K562 (cell line): ENCODE results near the gene CHL1. TPM values are rescaled to one million over a fixed set of nuclear protein-coding genes. Genes with fewer than 3 reads are reported as not detected.

Source experiments
- ATAC-seq: fragments of 200-7000 bp; cut with Tn5 transposase; 3 replicates; pipeline ENCODE4 v1.9.1; 2020; ENCODE audit warnings: moderate library complexity
- BruUV-seq: library from RNA; stranded (reverse); fragments of 400-500 nt; replicated peaks from 2 replicates; lab custom pipeline; 2021; lab: Mats Ljungman, UMichigan
- CTCF ChIA-PET: fragments of 300-600 bp; formaldehyde crosslinking; extraction: SDS; loops from one replicate; lab custom pipeline; 2021; ENCODE audit warnings: low intra/inter-chr PET ratio; lab: Yijun Ruan, JAX
- POLR2A ChIA-PET: fragments of 300-600, 350-650 bp; sonication (Branson Sonifier 250); formaldehyde crosslinking; extraction: SDS; loops from one replicate; lab custom pipeline; 2021; ENCODE audit warnings: antibody characterized with exemption, inconsistent platforms; lab: Yijun Ruan, JAX
- DNase-seq, 4 experiments: peaks; one replicate each; pipeline versions ENCODE4 v3.0.0 to v3.0.0-alpha.2; 2011 to 2018; ENCODE audit warnings: low spot score in 3 of 4, mixed read lengths in 3 of 4; ENCODE audit errors: extremely low read depth in 1 of 4
- FAIRE-seq: peaks from 2 replicates; lab custom pipeline; 2011; peaks lifted over from hg19 to GRCh38; lab: Jason Lieb, UNC
- H2AFZ ChIP-seq: 2 replicates; pipeline ENCODE4 v1.6.0; 2011; ENCODE audit warnings: low read depth, low read length, control low read depth, inconsistent platforms
- H3K27ac ChIP-seq: fragments of 200-600 bp; 3 replicates; pipeline ENCODE4 v1.8.0; 2011; ENCODE audit warnings: low read depth, mild to moderate bottlenecking, control low read depth, inconsistent platforms, low read length, moderate library complexity, mixed read lengths; ENCODE audit errors: extremely low read depth
- H3K27me3 ChIP-seq, 2 experiments: fragments of 300-600 bp in 1 of 2; 2 replicates in 1 of 2; 3 replicates in 1 of 2; pipeline versions ENCODE4 v1.6.0 to v1.8.0; 2011; ENCODE audit warnings: inconsistent platforms in 2 of 2, low read length in 2 of 2, mild to moderate bottlenecking in 1 of 2, mixed read lengths in 1 of 2, moderate library complexity in 1 of 2; ENCODE audit not compliant: control insufficient read depth in 2 of 2, insufficient read depth in 2 of 2
- H3K36me3 ChIP-seq: fragments of 300-600 bp; 3 replicates; pipeline ENCODE4 v1.8.0; 2011; ENCODE audit warnings: mild to moderate bottlenecking, low read length, inconsistent platforms; ENCODE audit not compliant: control insufficient read depth, insufficient read depth
- H3K4me1 ChIP-seq, 2 experiments: fragments of 200-600 bp in 1 of 2; replicated peaks in 1 of 2; 2 replicates in 1 of 2; 3 replicates in 1 of 2; pipeline versions ENCODE4 v1.5.1 to v1.8.0; 2011; ENCODE audit warnings: inconsistent platforms in 2 of 2, low read length in 2 of 2, mild to moderate bottlenecking in 1 of 2, mixed read lengths in 1 of 2, moderate library complexity in 1 of 2; ENCODE audit not compliant: control insufficient read depth in 2 of 2, insufficient read depth in 2 of 2
- H3K4me2 ChIP-seq: 2 replicates; pipeline ENCODE4 v1.6.1; 2011; ENCODE audit warnings: low read length, control low read depth, inconsistent platforms, mixed read lengths; ENCODE audit not compliant: insufficient read depth
- H3K4me3 ChIP-seq: fragments of 200-600 bp; sonication (generic), shearing (Covaris generic); 2 replicates; pipeline ENCODE4 v1.5.1; 2016; ENCODE audit warnings: control low read depth, inconsistent platforms
- H3K79me2 ChIP-seq: fragments of 200-600 bp; 3 replicates; pipeline ENCODE4 v1.8.0; 2011; ENCODE audit warnings: low read length, inconsistent platforms; ENCODE audit not compliant: control insufficient read depth, insufficient read depth
- H3K9ac ChIP-seq, 2 experiments: 2 replicates each; pipeline versions ENCODE4 v1.6.0 to v1.6.1; 2011; ENCODE audit warnings: low read depth in 2 of 2, low read length in 2 of 2, control low read depth in 1 of 2, inconsistent platforms in 1 of 2, mild to moderate bottlenecking in 1 of 2, mixed read lengths in 1 of 2; ENCODE audit not compliant: insufficient read depth in 1 of 2
- H3K9me1 ChIP-seq: one replicate; pipeline ENCODE4 v1.6.0; 2011; ENCODE audit warnings: inconsistent platforms, mild to moderate bottlenecking, low read length, moderate library complexity; ENCODE audit not compliant: control insufficient read depth, insufficient read depth
- H3K9me3 ChIP-seq: replicated peaks from 2 replicates; pipeline ENCODE4 v1.5.1; 2011; ENCODE audit warnings: low read depth, low read length, inconsistent platforms; ENCODE audit not compliant: control insufficient read depth, insufficient read depth
- H4K20me1 ChIP-seq: replicated peaks from 2 replicates; pipeline ENCODE4 v1.6.1; 2011; ENCODE audit warnings: low read length, inconsistent platforms, mixed read lengths; ENCODE audit not compliant: control insufficient read depth, insufficient read depth
- BRF1 ChIP-seq: IDR thresholded peaks from 3 replicates; pipeline ENCODE4 v1.6.1; 2011; ENCODE audit warnings: borderline replicate concordance, mild to moderate bottlenecking; ENCODE audit not compliant: insufficient read length; ENCODE audit errors: extremely low read depth
- CHD1 ChIP-seq: fragments of 200-600 bp; sonication (generic); IDR thresholded peaks from one replicate; pipeline ENCODE4 v1.6.1; 2012; ENCODE audit warnings: mild to moderate bottlenecking, moderate library complexity, low read length, inconsistent platforms
- CLOCK ChIP-seq: fragments of 250-450 bp; sonication (Bioruptor Pico); IDR thresholded peaks from 2 replicates; pipeline ENCODE4 v1.4.0; 2020; ENCODE audit warnings: mild to moderate bottlenecking, moderate library complexity, borderline replicate concordance
- HDAC6 ChIP-seq: IDR thresholded peaks from 2 replicates; pipeline ENCODE4 v1.6.1; 2012; ENCODE audit warnings: low read depth, mild to moderate bottlenecking, control low read depth, inconsistent platforms, low read length, moderate library complexity
- MAFG ChIP-seq: fragments of 450-650 bp; conservative IDR thresholded peaks from 2 replicates; pipeline ENCODE4 v1.6.1; 2016; ENCODE audit warnings: missing genetic modification characterization, missing compliant biosample characterization
- REST ChIP-seq, 2 experiments: fragments of 450-650 bp; formaldehyde crosslinking in 1 of 2; IDR thresholded peaks; 2 replicates each; pipeline versions ENCODE4 v1.4.0 to v1.6.1; 2014 to 2020; ENCODE audit warnings: mild to moderate bottlenecking in 2 of 2, borderline replicate concordance in 1 of 2, low read depth in 1 of 2
- RUNX1 ChIP-seq: sonication (generic); IDR thresholded peaks from 2 replicates; pipeline ENCODE4 v1.6.1; 2016; ENCODE audit warnings: antibody characterized with exemption, low read depth
- SAFB2 ChIP-seq: fragments of 200-400 bp; formaldehyde crosslinking; IDR thresholded peaks from 2 replicates; pipeline ENCODE4 v1.6.1; 2018; ENCODE audit warnings: borderline replicate concordance, low read length, low read depth, moderate library complexity; ENCODE audit not compliant: severe bottlenecking
- WGBS: fragments of 100-300 bp; shearing (Covaris generic); methylation state at CpG from one replicate; pipeline ENCODE4 v1.1.6; 2016; ENCODE audit warnings: low coverage, mixed read lengths; ENCODE audit not compliant: insufficient coverage; ENCODE audit errors: missing lambda C conversion rate; 5-methylcytosine and 5-hydroxymethylcytosine counted together
- in situ Hi-C: fragments of 300-500 bp; cut with MboI; formaldehyde crosslinking; loops from 4 replicates; pipeline ENCODE4 v1.15.0; 2018; ENCODE audit warnings: inconsistent platforms, mixed read lengths
- intact Hi-C: fragments of 100-400 bp; cut with micrococcal nuclease; formaldehyde crosslinking; loops from 2 replicates; pipeline ENCODE4 v1.14.2; 2022
- polyA plus RNA-seq, 8 experiments: library from polyadenylated mRNA; depleted of rRNA in 4 of 8; stranded (reverse) in 5 of 8; unstranded in 3 of 8; fragments of >200 nt; fragmentation: Nextera tagmentation in 2 of 8; fragmentation: Illumina TruSeq in 1 of 8; extraction: Ambion mirVana in 2 of 8; extraction: Trizol in 1 of 8; gene quantifications; 2 replicates each; pipeline versions ENCODE4 v1.2.1 to v1.2.3, GENCODE V29; 2011 to 2014; ENCODE audit warnings: inconsistent platforms in 1 of 8, missing spikeins in 1 of 8
- total RNA-seq, 7 experiments: library from RNA; depleted of rRNA in 6 of 7; stranded (reverse); fragments of >200 nt in 6 of 7; fragmentation: Illumina TruSeq in 2 of 7; extraction: Trizol in 2 of 7; gene quantifications; 2 replicates each; pipeline versions ENCODE4 v1.2.1 to v1.2.3, GENCODE V29; 2011 to 2021; ENCODE audit warnings: low replicate concordance in 1 of 7
- TF ChIP-seq, protein P1 (sequence below): fragments of 250-450 bp; sonication (Bioruptor Pico); IDR thresholded peaks from 2 replicates; pipeline ENCODE4 v1.5.0; 2021; ENCODE audit warnings: mild to moderate bottlenecking, borderline replicate concordance

CHL1 gene
- total and polyA plus RNA-seq, 9 of the 15 experiments (the other 6 are each of a cell fraction or from before 2014, with no cell fraction given), result 0.02 TPM; not detected in 8

GRCh38 chr3:212432-212831 is 15.9 kb downstream of the CHL1 start:
- intact Hi-C loops, result no loop called here
- Histone ChIP-seq H3K9me3 (no peaks in the 10 kb centered on the region), H3K9me1 (no peaks in the 10 kb centered on the region), H3K9ac (no peak overlapping the region), H3K27me3 (no peaks in the 10 kb centered on the region), H3K27ac (no peak overlapping the region), H2AFZ (no peak overlapping the region), H3K79me2 (no peaks in the 10 kb centered on the region), H3K4me1 (no peaks in the 10 kb centered on the region), H3K4me2 (no peak overlapping the region), H3K4me3 (no peak overlapping the region), H4K20me1 (no peaks in the 10 kb centered on the region), H3K36me3 (no peaks in the 10 kb centered on the region)
- no peak for DNase-seq
- WGBS, result 1% methylated on average over 4 of the region's 4 CpGs
- no peak for FAIRE-seq
- CTCF ChIA-PET, result no interaction called here
- in situ Hi-C loops, result no loop called here
- BruUV-seq, result no TSS peak
- no peak for ATAC-seq
- POLR2A ChIA-PET, result no interaction called here
- TF ChIP-seq CHD1 (no peak), REST (IDR thresholded peaks at IDR 0.05; ENCODE audit: borderline replicate concordance) (no peak), REST (CRISPR knock-in tag; IDR thresholded peaks at IDR 0.05; ENCODE audit: low read depth) (no peak), MAFG (tag) (no peak), BRF1 (no peak), RUNX1 (no peak), HDAC6 (no peak), CLOCK (no peak), SAFB2 (no peak)
- TF ChIP-seq, protein P1, sequence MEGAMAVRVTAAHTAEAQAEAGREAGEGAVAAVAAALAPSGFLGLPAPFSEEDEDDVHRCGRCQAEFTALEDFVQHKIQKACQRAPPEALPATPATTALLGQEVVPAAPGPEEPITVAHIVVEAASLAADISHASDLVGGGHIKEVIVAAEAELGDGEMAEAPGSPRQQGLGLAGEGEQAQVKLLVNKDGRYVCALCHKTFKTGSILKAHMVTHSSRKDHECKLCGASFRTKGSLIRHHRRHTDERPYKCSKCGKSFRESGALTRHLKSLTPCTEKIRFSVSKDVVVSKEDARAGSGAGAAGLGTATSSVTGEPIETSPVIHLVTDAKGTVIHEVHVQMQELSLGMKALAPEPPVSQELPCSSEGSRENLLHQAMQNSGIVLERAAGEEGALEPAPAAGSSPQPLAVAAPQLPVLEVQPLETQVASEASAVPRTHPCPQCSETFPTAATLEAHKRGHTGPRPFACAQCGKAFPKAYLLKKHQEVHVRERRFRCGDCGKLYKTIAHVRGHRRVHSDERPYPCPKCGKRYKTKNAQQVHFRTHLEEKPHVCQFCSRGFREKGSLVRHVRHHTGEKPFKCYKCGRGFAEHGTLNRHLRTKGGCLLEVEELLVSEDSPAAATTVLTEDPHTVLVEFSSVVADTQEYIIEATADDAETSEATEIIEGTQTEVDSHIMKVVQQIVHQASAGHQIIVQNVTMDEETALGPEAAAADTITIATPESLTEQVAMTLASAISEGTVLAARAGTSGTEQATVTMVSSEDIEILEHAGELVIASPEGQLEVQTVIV (CRISPR knock-in tag), result no peak
